Measurements from ENCODE around the gene SMG5. TPM values are rescaled to one million over a fixed set of nuclear protein-coding genes. Genes with fewer than 3 reads are reported as not detected.

The SMG5 gene
- total RNA-seq, 3 donors from 2014 or later = 35.7 to 67.8 (median 54.7) TPM

DNA sequence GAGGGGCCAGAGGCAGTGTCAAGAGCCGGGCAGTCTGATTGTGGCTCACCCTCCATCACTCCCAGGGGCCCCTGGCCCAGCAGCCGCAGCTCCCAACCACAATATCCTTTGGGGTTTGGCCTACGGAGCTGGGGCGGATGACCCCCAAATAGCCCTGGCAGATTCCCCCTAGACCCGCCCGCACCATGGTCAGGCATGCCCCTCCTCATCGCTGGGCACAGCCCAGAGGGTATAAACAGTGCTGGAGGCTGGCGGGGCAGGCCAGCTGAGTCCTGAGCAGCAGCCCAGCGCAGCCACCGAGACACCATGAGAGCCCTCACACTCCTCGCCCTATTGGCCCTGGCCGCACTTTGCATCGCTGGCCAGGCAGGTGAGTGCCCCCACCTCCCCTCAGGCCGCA is 40.7 kb downstream of the SMG5 start, which contains the start of gene BGLAP:
TSS of gene BGLAP (plus strand) at position 259 of the 400 bp plus-strand sequence. CDS start at position 307, 48 bp downstream.
- Histone ChIP-seq H3K27ac (no peak within 1 kb of the TSS), H3K36me3 (no peaks in the 10 kb centered on the region), H3K4me3 (no peak within 1 kb of the TSS), H3K27me3 (no peaks in the 10 kb centered on the region), H3K9me3 (no peaks in the 10 kb centered on the region), H3K4me1 (no peaks in the 10 kb centered on the region)
- no peak for DNase-seq (ENCODE audit: low spot score in 2 of 2)
- intact Hi-C loops (cut with DNase I; ENCODE audit: low total_unique reads) = no loop called here
- TF ChIP-seq, protein P1, sequence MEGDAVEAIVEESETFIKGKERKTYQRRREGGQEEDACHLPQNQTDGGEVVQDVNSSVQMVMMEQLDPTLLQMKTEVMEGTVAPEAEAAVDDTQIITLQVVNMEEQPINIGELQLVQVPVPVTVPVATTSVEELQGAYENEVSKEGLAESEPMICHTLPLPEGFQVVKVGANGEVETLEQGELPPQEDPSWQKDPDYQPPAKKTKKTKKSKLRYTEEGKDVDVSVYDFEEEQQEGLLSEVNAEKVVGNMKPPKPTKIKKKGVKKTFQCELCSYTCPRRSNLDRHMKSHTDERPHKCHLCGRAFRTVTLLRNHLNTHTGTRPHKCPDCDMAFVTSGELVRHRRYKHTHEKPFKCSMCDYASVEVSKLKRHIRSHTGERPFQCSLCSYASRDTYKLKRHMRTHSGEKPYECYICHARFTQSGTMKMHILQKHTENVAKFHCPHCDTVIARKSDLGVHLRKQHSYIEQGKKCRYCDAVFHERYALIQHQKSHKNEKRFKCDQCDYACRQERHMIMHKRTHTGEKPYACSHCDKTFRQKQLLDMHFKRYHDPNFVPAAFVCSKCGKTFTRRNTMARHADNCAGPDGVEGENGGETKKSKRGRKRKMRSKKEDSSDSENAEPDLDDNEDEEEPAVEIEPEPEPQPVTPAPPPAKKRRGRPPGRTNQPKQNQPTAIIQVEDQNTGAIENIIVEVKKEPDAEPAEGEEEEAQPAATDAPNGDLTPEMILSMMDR (IDR thresholded peaks at IDR 0.05) = no peak
- TF ChIP-seq POLR2A (IDR thresholded peaks at IDR 0.05) = no peak
- TF ChIP-seq POLR2AphosphoS5 (IDR thresholded peaks at IDR 0.05) = no peak

DNA sequence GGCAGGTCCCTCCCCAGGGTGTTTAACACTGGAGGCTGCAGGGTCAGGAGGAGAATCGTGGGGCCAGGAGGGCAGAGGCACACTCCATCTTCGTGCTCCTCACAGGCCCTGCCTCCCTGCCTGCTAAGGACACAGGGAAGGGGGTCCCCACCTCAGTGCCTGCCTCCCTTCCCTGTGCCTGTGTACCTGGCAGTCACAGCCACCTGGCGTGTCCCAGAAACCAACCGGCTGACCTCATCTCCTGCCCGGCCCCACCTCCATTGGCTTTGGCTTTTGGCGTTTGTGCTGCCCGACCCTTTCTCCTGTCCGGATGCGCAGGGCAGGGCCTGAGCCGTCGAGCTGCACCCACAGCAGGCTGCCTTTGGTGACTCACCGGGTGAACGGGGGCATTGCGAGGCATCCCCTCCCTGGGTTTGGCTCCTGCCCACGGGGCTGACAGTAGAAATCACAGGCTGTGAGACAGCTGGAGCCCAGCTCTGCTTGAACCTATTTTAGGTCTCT is 41.3 kb downstream of the SMG5 start:
- TF ChIP-seq, protein P1 (IDR thresholded peaks at IDR 0.05) = no peak
- no peak for TF ChIP-seq POLR2AphosphoS5 (IDR thresholded peaks at IDR 0.05)
- no peak for TF ChIP-seq POLR2A (IDR thresholded peaks at IDR 0.05)
- Histone ChIP-seq H3K9me3 (no peaks in the 10 kb centered on the region), H3K27ac (no peak overlapping the region), H3K4me3 (no peak overlapping the region), H3K4me1 (no peaks in the 10 kb centered on the region), H3K36me3 (no peaks in the 10 kb centered on the region), H3K27me3 (no peaks in the 10 kb centered on the region)
- intact Hi-C loops (cut with DNase I; ENCODE audit: low total_unique reads) = no loop called here
- DNase-seq (ENCODE audit: low spot score in 2 of 2) = no peak

- no peak for DNase-seq (ENCODE audit: low spot score in 2 of 2)
- H3K27me3 ChIP-seq = no peaks in the 10 kb centered on the region
- H3K36me3 ChIP-seq = no peaks in the 10 kb centered on the region
- no peak overlapping the region for H3K4me3 ChIP-seq
- no peaks in the 10 kb centered on the region for H3K4me1 ChIP-seq
- no peaks in the 10 kb centered on the region for H3K9me3 ChIP-seq
- no peak for TF ChIP-seq POLR2AphosphoS5 (IDR thresholded peaks at IDR 0.05)
- no peak for TF ChIP-seq POLR2A (IDR thresholded peaks at IDR 0.05)
- TF ChIP-seq, protein P1 (IDR thresholded peaks at IDR 0.05) = no peak
- H3K27ac ChIP-seq = no peak overlapping the region
- intact Hi-C loops (cut with DNase I; ENCODE audit: low total_unique reads) = no loop called here
These were observed 44.4 kb downstream of the SMG5 start for GRCh38 chr1:156238248-156238647.

- no peaks in the 10 kb centered on the region for H3K36me3 ChIP-seq
- DNase-seq (ENCODE audit: low spot score in 2 of 2) = no peak
- TF ChIP-seq, protein P1 (IDR thresholded peaks at IDR 0.05) = no peak
- no peak for TF ChIP-seq POLR2AphosphoS5 (IDR thresholded peaks at IDR 0.05)
- TF ChIP-seq POLR2A (IDR thresholded peaks at IDR 0.05) = no peak
These were observed 46.5 kb downstream of the SMG5 start for GRCh38 chr1:156236164-156236563.

DNA sequence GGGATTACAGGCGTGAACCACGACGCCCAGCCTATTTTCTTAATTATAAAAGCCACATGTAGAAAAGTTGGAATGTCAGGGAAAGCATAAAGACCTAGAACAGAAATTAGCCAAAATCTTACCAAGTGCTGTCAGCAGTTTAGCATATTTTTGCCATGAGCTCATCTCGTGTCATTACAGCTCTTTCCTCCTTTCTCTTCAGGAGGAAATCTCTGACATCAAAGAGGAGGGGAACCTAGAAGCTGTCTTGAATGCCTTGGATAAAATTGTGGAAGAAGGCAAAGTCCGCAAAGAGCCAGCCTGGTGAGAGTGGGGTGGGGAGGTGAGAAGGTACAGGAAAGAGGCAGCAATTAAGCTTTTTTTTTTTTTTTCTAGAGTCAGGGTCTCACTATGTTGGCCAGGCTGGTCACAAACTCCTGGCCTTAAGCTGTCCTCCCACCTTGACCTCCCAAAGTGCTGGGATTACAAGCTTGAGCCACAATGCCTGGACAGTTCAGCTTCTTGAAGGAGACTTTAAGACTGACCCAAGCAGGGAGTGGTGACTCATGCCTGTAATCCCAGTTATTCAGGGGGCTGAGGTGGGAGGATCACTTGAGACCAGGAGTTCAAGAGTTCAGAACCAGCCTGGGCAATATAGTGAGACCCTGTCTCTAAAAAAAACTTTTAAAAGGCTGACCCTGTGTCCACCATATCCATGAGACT is 49.0 kb downstream of the SMG5 start:
- no peak for TF ChIP-seq POLR2A (IDR thresholded peaks at IDR 0.05)
- TF ChIP-seq, protein P1 (IDR thresholded peaks at IDR 0.05) = no peak
- no peak for TF ChIP-seq POLR2AphosphoS5 (IDR thresholded peaks at IDR 0.05)
- no peak overlapping the region for H3K4me3 ChIP-seq
- H3K4me1 ChIP-seq = no peaks in the 10 kb centered on the region
- no peaks in the 10 kb centered on the region for H3K27me3 ChIP-seq
- DNase-seq (ENCODE audit: low spot score in 2 of 2) = no peak
- H3K27ac ChIP-seq = no peak overlapping the region
- no peaks in the 10 kb centered on the region for H3K36me3 ChIP-seq
- no peaks in the 10 kb centered on the region for H3K9me3 ChIP-seq
- intact Hi-C loops (cut with DNase I; ENCODE audit: low total_unique reads) = no loop called here

More at GRCh38 chr1:156236164-156236563, 46.5 kb downstream of the SMG5 start:
- Histone ChIP-seq H3K9me3 (no peaks in the 10 kb centered on the region), H3K27ac (no peak overlapping the region), H3K4me1 (no peaks in the 10 kb centered on the region), H3K27me3 (no peaks in the 10 kb centered on the region), H3K4me3 (no peak overlapping the region)
- intact Hi-C loops (cut with DNase I; ENCODE audit: low total_unique reads) = no loop called here

Data from breast epithelium (tissue), 4 donors.